HG03025 (cell line): ENCODE measurements around the gene PCNX2.
A peak's percentile ranks its signal among the peaks of the same experiment; 100 is the strongest.

Experiments used
- ATAC-seq: cut with Tn5 transposase; IDR thresholded peaks from one replicate; pipeline ENCODE4 v1.9.1; 2021; ENCODE audit warnings: mild to moderate bottlenecking, moderate library complexity; ENCODE audit not compliant: unreplicated experiment, low FRiP score

Gene PCNX2

GRCh38 chr1:232950197-232951176, 345.0 kb downstream of the PCNX2 start, which contains the start of gene NTPCR:
TSS of gene NTPCR (plus strand) at chr1:232950611. CDS start at chr1:232950711, 100 bp downstream.
- ATAC-seq = peak; percentile 85

GRCh38 chr1:232949636-232950196, 345.8 kb downstream of the PCNX2 start:
- ATAC-seq = no peak

DNA sequence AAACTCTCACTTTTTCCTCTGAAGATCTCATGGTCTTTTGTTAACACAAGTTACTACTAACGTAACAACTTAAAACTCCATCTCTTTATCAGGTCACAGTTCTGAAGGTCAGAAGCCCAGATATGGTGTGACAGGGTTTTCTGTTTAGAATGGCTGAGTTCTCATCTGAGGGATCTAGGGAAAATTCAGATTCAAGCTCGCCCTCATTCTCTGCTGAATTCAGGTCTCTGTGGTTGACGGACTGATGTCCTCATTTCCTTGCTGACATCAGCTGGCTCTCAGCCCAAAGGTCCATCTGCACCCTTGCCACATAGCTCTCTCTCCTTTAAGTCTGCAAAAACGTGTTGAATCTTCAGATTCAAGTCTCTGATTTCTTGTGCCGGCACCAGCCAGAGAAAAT, 351.2 kb downstream of the PCNX2 start:
- no peak for ATAC-seq

DNA sequence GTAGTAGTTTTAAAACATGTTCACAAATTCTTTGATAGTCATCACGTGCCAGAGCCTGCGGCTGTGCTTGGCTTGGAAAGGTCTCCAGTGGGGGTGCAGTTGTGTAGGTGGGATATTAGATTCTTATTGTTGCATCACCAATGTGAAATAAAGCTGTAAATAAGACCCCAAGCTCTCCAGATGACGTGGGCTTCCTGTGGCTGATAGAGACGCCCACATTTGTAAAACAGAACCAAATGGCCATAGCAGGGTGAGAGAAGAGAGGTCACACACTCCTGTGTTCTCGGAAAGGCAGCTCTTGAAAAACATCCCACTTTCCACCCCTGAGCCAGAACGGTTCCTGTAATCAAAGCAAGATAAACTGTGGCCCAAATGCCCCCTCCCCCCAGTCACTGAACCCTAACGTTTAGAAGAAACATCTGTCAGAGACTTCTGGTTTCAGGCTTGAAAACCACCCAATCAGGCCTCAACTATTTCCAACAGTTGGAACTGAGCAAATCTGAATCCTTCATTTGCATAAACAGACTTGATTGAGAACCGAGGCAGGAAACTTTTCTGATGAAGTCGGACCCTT, 351.8 kb downstream of the PCNX2 start:
- no peak for ATAC-seq

DNA sequence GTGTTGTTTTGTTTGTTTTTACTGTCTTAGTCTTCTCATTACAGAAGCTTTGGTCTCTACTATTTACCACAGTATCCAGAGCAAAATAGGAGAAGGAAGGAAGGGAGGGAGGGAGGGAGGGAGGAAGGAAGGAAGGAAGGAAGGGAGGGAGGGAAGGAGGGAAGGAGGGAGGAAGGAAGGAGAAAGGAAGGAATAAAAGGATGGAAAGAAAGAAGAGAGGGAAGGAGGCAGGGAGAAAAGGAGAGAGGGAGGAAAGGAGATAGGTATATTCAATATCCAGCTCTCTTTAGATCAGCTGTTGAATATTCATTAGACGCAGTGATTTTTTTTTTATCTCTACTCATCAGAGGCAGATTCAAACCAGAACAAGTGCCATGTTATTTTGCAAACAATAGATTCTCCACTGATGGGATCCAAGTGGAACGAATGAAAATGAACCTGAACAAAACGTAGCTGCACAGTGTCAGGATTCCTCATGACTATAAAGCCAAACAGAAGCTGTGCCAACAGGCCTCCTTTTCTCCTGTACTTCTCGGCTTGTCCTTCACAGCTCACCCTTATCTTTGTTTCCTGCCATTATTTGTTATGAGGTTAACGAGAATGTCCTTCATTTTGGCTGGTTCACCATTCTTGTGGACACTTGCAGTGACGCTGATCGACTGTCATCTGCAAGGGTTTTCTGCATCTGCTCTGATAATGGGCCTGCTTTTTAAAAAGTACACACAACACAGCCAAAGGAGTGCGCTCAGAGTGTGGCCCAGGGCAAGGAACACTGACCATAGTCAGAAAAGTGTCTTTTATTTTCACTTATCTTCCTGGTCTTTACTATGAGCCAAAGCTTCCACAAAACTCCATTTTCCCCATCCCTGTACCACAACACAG, 352.9 kb downstream of the PCNX2 start:
- ATAC-seq = no peak

DNA sequence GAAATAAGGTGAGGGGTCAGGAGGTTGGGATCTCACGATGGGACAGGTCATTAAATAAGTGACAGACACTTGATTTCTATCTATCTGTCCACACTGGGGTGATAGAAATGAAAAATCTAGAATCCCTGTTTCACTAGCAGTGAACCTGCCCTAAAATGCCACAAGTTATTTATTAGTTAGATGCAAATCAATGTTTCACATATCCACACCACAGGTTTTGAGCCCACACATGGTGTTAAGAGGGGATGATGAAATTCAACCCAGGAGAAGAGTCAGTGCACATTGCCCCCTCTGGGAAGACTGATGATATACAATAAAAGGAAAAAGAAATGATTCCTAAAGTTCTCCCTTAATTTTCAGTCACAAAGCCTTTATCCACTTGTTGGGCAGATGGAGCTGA, 355.3 kb downstream of the PCNX2 start:
- ATAC-seq = no peak

- ATAC-seq = no peak
Observed at GRCh38 chr1:232939748-232940147, 355.8 kb downstream of the PCNX2 start.

DNA sequence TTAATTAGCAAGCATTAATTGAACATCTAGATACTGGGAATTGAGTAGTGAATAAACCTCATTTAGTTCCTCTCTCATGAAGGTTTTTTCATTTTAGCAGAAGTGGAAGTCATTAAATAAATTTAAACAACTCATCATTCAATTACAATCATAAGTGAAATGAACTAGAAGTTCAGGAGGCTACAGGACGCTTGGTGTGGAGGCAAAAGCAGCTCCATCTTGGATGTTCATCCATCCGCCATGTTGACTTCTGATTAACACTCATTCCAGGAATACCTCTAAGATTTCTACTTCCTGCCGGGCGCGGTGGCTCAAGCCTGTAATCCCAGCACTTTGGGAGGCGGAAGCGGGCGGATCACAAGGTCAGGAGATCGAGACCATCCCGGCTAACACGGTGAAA, 356.6 kb downstream of the PCNX2 start:
- ATAC-seq = no peak

- no peak for ATAC-seq
Observed at GRCh38 chr1:232937741-232938375, 357.7 kb downstream of the PCNX2 start.

GRCh38 chr1:232936941-232937340, 358.6 kb downstream of the PCNX2 start:
- ATAC-seq = no peak
